SH-SY5Y (cell line): ENCODE results near the gene RSRC1.

Experiments
- GATA2 ChIP-seq: IDR thresholded peaks from 2 replicates; pipeline ENCODE4 v1.6.1; 2011; ENCODE audit warnings: mild to moderate bottlenecking, low read depth, low read length
- GATA3 ChIP-seq: IDR thresholded peaks from 2 replicates; pipeline ENCODE4 v1.6.1; 2011; ENCODE audit warnings: low read depth, mild to moderate bottlenecking, low read length, moderate library complexity

DNA sequence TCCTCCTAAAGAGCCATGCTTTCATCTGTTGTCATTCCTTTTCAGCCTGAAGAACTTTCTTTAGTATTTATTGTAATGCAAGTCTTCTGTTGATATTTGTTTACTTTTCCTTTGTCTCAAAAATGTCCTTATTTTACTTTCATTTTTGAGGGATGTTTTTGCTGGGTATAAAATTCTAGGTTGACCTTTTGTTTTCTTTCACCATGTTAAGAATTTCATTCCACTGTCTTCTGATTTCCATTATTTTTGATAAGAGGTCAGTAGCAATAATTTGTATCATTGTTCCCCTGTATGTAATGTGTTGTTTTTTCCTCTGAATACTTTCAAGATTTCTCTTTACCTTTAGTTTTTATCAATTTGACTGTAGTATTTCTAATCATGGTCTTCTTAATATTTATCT, 91.1 kb downstream of the RSRC1 start:
- TF ChIP-seq GATA3 (no peak), GATA2 (no peak)
